NK-92 (cell line): ENCODE results near the gene ATF5.
A peak's percentile ranks its signal among the peaks of the same experiment; 100 is the strongest.
"Not testable (repeated sequence)": the region's sequence is repeated elsewhere in the genome, so short reads cannot be mapped to it uniquely, and the experiment has no call there.

Experiments
- DNase-seq: peaks from one replicate; lab custom pipeline; 2025; ENCODE audit not compliant: unreplicated experiment; lab: John Stamatoyannopoulos, UW

The ATF5 gene

GRCh38 chr19:49921871-49922795, 6.9 kb upstream of the ATF5 start:
- DNase-seq: no peak

- DNase-seq: no peak
These were observed 5.7 kb upstream of the ATF5 start for GRCh38 chr19:49923055-49924003.

GRCh38 chr19:49924004-49924880, 4.8 kb upstream of the ATF5 start:
- DNase-seq: no peak

- DNase-seq: not testable (repeated sequence)
These were observed 4.2 kb upstream of the ATF5 start for GRCh38 chr19:49924881-49925210.

- no peak for DNase-seq
These were observed 3.5 kb upstream of the ATF5 start for GRCh38 chr19:49925486-49925885.

- no peak for DNase-seq
These were observed 2.5 kb upstream of the ATF5 start for GRCh38 chr19:49926515-49926914.

GRCh38 chr19:49927526-49928264, 1.3 kb upstream of the ATF5 start:
- no peak for DNase-seq

- DNase-seq: peak; percentile 78
These were observed 842 bp downstream of the ATF5 start for GRCh38 chr19:49929611-49930482.

- DNase-seq: no peak
These were observed 1.5 kb downstream of the ATF5 start for GRCh38 chr19:49930483-49931011.

- DNase-seq: no peak
These were observed 2.5 kb downstream of the ATF5 start for GRCh38 chr19:49931293-49932040.

GRCh38 chr19:49932041-49932451, 3.0 kb downstream of the ATF5 start:
- DNase-seq: no peak

GRCh38 chr19:49932731-49933131, 3.7 kb downstream of the ATF5 start:
- no peak for DNase-seq

GRCh38 chr19:49933643-49934042, 4.6 kb downstream of the ATF5 start:
- no peak for DNase-seq

GRCh38 chr19:49936549-49936948, 7.5 kb downstream of the ATF5 start:
- DNase-seq: no peak

GRCh38 chr19:49937750-49938381, 8.9 kb downstream of the ATF5 start:
- DNase-seq: no peak

GRCh38 chr19:49938662-49939061, 9.7 kb downstream of the ATF5 start:
- no peak for DNase-seq

- DNase-seq: no peak
These were observed 10.9 kb downstream of the ATF5 start for GRCh38 chr19:49939721-49940481.
